GM21381 (cell line): Measurements from ENCODE around the gene BANP.
"Not testable (repeated sequence)": the region's sequence is repeated elsewhere in the genome, so short reads cannot be mapped to it uniquely, and the experiment has no call there.

Experiments
- ATAC-seq: cut with Tn5 transposase; IDR thresholded peaks from one replicate; pipeline ENCODE4 v1.9.1; 2021; ENCODE audit warnings: mild to moderate bottlenecking, moderate library complexity; ENCODE audit not compliant: unreplicated experiment

The BANP gene

GRCh38 chr16:88076211-88076931, 125.1 kb downstream of the BANP start:
- ATAC-seq: no peak

DNA sequence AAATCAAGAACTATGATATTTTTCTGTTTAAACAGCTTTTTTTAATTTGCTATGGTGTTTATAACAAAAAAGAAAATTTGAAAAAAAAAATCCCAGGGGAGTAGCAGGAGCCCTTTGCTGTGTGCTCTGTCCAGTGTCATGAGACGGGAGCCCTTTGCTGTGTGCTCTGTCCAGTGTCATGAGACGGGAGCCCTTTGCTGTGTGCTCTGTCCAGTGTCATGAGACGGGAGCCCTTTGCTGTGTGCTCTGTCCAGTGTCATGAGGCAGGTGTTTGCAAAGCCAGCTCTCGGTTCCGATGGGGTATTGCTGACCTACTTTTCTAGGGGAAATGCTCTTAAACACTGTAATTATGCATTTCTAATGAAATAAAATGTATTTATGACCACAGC, 125.7 kb downstream of the BANP start:
- ATAC-seq: not testable (repeated sequence)

- no peak for ATAC-seq
Measured at GRCh38 chr16:88077328-88078108, 126.3 kb downstream of the BANP start.

DNA sequence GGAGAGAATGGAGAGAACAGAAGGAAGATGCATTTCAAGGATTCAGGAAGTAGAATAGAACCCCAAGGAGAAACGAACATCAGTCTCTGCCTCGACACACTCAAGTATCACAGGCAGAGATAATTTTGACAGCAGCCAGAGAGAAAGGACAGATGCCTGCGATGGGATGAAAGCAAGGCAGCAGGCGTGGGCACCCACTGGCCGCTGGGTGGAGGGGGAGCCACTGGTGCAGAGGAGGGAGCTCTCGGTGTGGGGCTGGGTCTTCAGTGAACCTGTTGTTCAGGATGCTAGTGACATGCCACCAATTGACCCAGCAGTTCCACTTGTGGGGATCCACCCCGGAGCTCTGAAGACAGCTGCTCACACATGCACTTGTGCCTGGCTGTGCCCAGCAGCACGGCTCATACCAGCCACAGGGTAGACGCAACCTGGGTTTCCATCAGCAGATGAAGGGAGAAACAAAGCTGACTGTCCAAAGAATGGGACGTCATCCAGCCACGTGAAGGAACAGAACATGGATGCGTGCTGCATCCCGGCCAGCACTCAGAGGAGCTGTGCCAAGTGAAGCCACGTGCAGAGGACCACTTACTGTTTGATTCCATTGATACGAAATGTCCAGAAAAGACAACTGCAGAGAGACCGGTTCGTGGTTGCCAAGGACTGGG, 127.0 kb downstream of the BANP start:
- ATAC-seq: no peak

DNA sequence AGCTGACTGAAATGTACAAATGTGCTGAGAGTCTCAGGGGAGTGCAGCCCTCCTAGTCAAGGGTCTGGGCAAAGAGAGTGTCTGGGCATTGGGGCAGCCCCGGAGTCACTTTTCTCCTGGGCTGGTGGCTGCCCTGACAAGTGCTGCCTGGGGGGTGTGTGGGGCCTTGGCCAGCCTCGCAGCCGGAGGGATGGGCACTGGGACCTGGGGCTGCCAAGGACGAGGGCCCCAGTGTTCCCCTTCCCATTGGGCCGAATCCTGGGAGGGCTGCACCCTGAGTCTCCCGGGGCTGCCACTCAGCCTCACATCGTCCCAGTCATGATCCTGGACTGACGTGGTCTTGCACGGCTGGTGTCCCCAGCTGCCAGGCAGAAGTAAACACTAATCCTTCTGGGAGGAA, 132.3 kb downstream of the BANP start:
- ATAC-seq: no peak

GRCh38 chr16:88084881-88085280, 133.6 kb downstream of the BANP start:
- no peak for ATAC-seq

- ATAC-seq: no peak
Measured at GRCh38 chr16:88086571-88087516, 135.6 kb downstream of the BANP start.

GRCh38 chr16:88087517-88087877, 136.3 kb downstream of the BANP start:
- ATAC-seq: no peak

DNA sequence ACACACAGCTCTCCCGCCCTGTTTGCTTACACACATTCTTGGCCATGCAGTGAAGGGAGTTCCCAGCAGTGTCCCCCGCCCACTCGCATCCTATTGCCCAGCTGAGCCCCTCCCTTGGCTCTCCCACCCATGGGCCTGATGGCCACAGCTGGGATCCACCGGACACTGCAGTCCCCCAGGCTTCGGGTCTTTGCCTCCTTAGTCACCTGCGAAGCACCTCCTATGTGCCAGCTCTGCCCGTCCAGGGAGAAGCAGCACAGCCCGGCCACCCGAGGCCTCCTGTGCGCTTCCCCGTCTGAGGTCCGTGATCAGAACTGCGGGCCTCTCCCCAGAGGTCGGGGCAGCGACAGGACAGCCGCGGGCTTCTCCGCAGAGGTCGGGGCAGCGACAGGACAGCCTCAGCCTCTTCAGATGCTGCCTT, 136.9 kb downstream of the BANP start:
- no peak for ATAC-seq

DNA sequence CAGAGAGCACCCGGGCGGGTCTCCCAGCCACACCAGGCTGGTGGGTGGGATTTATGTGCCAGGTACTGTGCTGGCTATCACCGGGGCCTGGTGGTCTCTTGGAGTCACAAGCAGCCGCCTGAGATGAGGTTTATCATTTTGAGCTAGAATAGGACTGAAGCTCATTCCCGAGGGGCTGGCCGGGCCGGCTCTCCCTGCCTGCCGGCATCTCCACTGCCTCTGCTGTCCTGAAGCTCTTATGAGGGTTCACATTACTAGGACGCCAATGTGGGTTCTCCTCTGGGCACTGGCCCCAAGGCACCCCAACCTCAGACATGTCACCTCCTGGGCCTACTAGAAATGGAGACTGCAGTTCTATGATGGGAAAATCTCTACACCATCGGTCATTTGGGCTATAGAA, 137.4 kb downstream of the BANP start:
- not testable (repeated sequence) for ATAC-seq

DNA sequence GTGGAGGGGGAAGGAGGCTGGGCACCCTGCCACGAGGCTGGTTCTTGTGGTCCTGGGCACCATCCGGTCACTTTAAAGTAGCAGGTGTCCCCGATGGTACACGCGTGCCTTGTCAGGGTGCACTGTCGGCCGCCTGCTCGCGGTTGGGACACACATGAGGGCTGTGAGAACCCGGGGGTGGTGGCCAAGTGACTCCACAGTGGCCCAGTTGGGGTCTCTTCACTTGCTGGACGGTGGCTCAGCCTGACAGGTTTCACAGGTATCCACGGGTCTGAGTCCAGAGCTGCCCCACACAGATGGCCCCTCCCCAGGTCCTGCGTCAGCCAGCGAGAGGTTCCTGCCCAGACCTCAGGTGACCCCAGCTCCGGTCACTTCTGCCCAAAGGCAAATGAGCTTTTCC, 137.8 kb downstream of the BANP start:
- not testable (repeated sequence) for ATAC-seq

DNA sequence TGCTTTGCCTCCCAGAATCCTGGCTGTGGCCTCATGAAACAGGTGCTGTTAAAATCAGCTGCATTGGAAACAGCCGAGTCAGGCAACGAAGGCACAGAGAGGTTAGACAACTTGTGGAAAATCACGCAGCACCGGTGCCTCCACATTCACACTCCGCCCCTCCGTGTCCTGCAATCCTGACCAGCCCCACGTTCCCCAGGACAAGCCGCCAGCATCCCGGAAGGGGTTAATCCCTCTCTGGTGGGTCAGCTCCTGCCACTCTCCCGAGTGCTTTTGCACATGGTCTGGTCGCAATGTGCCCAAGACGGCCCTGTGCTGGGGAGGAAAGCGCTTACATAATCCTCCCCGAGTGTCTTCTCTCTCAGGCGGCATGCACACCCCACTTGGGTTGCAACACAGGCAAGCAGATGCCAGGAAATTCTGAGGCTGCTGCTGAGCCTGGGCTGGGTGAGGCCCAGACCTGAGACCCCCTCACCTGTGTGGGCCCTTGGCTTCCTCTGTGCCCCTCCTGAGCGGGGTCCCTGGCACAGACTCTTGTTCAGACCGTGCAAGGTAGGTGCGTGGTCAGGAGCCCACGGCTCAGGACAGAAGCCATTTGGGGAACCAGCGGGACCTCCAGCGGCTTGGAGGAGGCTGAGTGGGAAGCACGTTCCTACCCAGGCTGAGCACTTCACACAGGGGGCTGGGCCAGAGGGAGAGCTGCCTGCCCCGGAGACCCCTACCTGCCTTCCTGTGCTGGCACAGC, 138.6 kb downstream of the BANP start:
- not testable (repeated sequence) for ATAC-seq

DNA sequence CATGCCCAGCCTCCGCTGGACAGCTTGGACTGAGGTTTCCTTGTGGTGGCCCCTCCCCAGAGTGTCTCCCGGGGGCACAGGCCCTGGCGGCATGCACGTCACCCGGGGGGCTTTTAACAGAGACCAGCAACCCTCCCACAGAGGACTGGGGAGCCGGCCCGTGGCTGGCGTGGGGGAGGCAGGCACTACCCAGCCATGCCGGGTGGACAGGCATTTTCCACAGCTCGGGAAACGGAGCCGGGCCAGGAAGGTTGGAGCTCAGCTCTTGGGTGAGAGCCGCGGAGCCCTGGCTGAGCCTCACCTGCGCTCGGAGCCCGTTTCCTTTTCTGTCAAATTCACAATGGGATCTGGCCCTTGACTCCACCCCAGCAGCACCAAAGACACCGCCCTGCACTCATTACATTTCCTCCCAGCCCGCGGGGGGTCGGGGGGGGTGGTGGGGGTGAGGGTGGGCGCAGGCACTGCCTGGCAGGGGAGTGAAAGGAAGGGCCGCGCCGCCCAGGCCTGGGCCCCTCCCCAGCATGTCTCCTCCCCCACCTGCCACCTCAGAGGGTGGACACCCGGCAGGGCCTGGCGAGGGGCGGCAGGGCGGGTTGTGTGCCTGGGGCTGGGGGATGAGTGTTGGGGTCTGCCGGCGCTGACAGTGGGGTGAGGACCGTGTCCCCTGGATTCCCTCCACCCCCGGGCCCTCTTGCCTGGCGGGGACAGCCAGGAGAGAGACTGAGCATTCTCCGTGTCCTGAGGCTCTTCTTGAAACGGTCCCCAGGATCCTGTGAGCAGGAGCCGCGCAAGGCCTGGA, 139.3 kb downstream of the BANP start:
- not testable (repeated sequence) for ATAC-seq

DNA sequence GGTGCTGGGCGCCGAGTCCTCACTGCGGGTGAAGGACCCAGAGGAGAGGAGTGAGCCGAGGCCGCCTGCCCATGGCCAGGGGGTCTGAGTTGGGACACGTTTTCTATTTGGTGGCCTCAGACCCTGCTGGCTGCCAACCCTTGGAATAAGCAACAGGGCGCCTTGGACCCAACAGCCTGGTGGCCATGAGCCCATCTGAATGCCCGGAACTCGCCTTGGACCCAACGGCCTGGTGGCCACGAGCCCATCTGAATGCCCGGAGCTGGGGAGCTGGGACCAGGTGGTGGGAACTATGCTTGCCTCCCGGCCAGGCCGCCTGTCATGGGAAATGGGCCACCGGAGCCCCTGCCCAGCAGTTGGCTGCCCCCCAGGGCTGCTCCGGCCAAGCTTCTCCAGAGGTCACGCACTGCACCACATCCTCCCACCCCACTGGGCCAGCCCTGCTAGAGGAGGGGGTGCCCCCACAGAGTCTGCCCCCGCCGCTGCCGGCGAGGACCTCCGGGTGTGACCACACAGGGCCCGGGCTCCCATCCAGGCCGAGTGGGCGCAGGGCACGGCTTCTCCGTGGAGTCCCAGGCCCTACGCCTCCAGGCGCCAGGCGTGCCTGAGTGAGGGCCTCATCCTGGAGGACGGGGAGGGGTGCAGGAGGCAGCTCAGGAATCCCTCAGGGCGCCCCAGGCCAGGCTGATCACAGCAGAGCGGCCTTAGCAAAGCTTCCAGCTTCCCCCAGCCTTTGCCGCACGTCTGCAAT, 140.2 kb downstream of the BANP start:
- not testable (repeated sequence) for ATAC-seq

DNA sequence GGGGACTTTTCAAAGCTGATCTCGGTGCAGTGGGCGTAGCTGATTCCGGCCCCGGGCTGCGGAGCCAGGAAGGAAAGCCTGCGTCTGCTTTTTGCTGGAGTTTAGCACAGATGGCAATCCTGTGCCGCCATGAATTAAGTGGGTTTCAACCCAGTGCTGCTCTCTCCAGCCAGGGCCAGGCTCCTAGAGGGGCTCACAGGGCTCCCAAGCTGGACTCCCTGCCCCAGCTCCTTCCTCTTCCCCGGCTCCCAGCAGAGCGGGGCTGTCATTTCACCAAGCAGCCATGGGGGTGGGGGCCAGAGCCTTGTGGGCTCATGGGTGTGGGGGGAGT, 140.7 kb downstream of the BANP start:
- not testable (repeated sequence) for ATAC-seq

- ATAC-seq: not testable (repeated sequence)
Measured at GRCh38 chr16:88092791-88093555, 141.7 kb downstream of the BANP start.

GRCh38 chr16:88093556-88094252, 142.5 kb downstream of the BANP start:
- ATAC-seq: not testable (repeated sequence)
